Measurements from ENCODE around the gene DHCR24.

DNA sequence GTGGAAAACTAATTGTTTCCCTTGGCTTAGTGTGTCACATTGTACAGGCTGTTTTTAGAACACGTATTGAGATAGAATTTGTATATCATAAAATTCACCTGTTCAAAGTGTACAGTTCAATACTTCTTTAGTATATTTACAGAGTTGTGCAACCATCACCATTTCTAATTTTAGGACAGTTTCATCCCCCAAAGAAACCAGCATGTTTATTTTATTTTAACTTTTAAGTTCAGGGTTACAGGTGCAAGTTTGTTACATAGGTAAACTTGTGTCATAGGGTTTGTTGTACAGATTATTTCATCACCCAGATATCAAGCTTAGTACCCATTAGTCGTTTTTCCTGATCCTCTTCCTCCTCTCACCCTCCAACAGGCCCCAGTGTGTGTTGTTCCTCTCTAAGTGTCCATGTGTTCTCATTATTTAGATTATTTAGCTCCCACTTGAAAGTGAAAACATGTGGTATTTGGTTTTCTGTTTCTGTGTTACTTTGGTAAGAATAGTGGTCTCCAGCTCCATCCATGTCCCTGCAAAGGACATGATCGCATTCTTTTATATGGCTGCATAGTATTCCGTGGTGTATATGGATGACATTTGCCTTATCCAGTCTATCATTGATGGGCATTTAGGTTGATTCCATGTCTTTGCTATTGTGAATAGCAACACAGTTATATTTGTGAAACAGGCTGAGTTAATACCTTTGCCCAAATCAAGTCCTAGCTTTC, 35.2 kb upstream of the DHCR24 start:
- no peak for TF ChIP-seq CTCF (IDR thresholded peaks at IDR 0.05; ENCODE audit: low read length)
- no peak for TF ChIP-seq EZH2 (IDR thresholded peaks at IDR 0.05; ENCODE audit: borderline replicate concordance, low read length)
